PFSK-1 (cell line): Measurements from ENCODE around the gene DCTN3.

ENCODE experiments used
- POLR2AphosphoS5 ChIP-seq: IDR thresholded peaks from 2 replicates; pipeline ENCODE4 v1.6.1; 2012; ENCODE audit warnings: low read depth, mild to moderate bottlenecking, control low read depth, low read length, moderate library complexity
- SIN3A ChIP-seq: IDR thresholded peaks from 2 replicates; pipeline ENCODE4 v1.6.1; 2012; ENCODE audit warnings: mild to moderate bottlenecking, low read length, moderate library complexity, borderline replicate concordance; ENCODE audit not compliant: insufficient read depth
- TAF1 ChIP-seq: IDR thresholded peaks from 2 replicates; pipeline ENCODE4 v1.6.1; 2012; ENCODE audit warnings: low read length, control low read depth, borderline replicate concordance; ENCODE audit not compliant: insufficient read depth

DNA sequence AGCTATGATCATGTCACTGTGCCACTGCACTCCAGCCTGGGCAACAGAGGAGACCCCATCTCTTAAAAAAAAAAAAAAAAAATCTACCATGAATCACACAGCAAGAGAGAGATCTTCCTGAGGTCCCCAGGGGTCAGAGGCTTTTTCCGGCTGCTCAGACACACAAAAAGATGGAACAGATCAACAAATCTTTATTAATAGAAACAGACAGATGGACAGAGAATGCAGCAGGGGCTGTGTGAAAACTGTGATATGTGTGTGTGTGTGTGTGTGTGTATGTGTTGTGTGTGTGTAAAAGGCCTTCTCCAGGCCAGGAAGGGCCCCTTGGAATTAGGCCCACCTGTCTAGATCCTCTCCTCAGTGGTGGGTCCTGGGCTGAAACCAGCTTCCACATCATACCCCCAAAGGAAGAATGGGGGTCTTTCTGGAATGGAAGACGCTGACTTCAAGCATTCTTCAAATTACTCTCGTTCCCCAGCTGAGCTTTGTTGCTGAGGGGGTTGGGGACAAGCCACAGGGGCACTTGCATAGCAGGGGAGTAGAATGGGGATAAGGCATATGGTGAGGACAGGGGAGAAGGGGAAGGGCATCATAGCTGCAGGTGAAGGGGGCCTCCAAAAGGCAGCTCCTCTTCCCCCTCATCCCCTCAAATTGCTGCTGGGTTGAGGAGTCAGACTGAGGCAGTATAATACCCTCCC, 14.4 kb upstream of the DCTN3 start:
- no peak for TF ChIP-seq POLR2AphosphoS5
- TF ChIP-seq SIN3A: no peak
- TF ChIP-seq TAF1: no peak
